G401 (cell line): Measurements from ENCODE around the gene FOSL1. TPM values are rescaled to one million over a fixed set of nuclear protein-coding genes. Genes with fewer than 3 reads are reported as not detected.

Source experiments
- DNase-seq: peaks from one replicate; pipeline ENCODE4 v3.0.0-alpha.2; 2015; ENCODE audit warnings: low spot score
- in situ Hi-C: cut with HindIII; loops from 2 replicates; pipeline ENCODE4 v1.10.0; 2016; ENCODE audit warnings: low sequenced_read_pairs, mixed read lengths
- total RNA-seq: library from RNA; depleted of rRNA; stranded (reverse); fragments of >200 nt; shearing (Covaris generic); gene quantifications from 2 replicates; pipeline ENCODE4 v1.2.3, GENCODE V29; 2014; rRNA removed

The FOSL1 gene
- total RNA-seq, 1 experiment from 2014 or later, result 30.8 TPM

- DNase-seq, result no peak
- in situ Hi-C loops, result no loop called here
Measured at GRCh38 chr11:65843811-65844210, 56.4 kb downstream of the FOSL1 start.

DNA sequence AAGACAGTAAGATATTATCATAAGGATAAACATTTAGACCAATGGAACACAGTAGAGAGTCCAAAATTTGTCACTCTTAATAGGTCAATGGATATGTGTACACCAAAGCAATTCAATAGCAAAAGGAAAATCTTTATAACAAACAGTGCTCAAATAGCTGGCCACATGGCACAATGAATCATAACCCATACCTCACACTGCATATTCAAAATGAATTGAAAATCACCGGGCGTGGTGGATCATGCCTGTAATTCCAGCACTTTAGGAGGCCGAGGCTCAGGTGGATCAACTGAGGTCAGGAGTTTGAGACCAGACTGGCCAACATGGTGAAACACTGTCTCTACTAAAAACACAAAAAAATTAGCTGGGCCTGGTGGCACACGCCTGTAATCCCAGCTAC, 58.0 kb downstream of the FOSL1 start:
- no peak for DNase-seq
- in situ Hi-C loops, result no loop called here

Other genes with a start within 250 kb of the FOSL1 start
- gene RELA, start 237.5 kb downstream of the FOSL1 start, total RNA-seq, result 29.7 and 38.0 TPM in 2 replicates
- 66.3 and 71.4 TPM in 2 replicates for gene KAT5, start 188.1 kb downstream of the FOSL1 start, total RNA-seq
- 86.2 and 132 TPM in 2 replicates for gene RNASEH2C, start 179.6 kb downstream of the FOSL1 start, total RNA-seq
- 15.7 and 20.6 TPM in 2 replicates for gene AP5B1, start 119.4 kb downstream of the FOSL1 start, total RNA-seq
- not detected in 2 replicates for gene OVOL1, start 113.3 kb downstream of the FOSL1 start, total RNA-seq
- gene SNX32, start 66.4 kb downstream of the FOSL1 start, total RNA-seq, result not detected in 2 replicates
- gene CFL1, start 42.2 kb downstream of the FOSL1 start, total RNA-seq, result 1,273 and 1,592 TPM in 2 replicates
- 61.8 and 70.4 TPM in 2 replicates for gene MUS81, start 40.0 kb downstream of the FOSL1 start, total RNA-seq
- gene EFEMP2, start 27.6 kb downstream of the FOSL1 start, total RNA-seq, result 35.8 and 38.2 TPM in 2 replicates
- not detected in 2 replicates for gene CTSW, start 20.6 kb downstream of the FOSL1 start, total RNA-seq
- 79.3 and 89.3 TPM in 2 replicates for gene FIBP, start 11.9 kb downstream of the FOSL1 start, total RNA-seq
- gene CCDC85B, start 9.7 kb downstream of the FOSL1 start, total RNA-seq, result 180 and 212 TPM in 2 replicates
- gene C11orf68, start 18.7 kb upstream of the FOSL1 start, total RNA-seq, result 14.2 and 17.2 TPM in 2 replicates
- gene DRAP1, start 19.0 kb upstream of the FOSL1 start, total RNA-seq, result 174 and 179 TPM in 2 replicates
- gene TSGA10IP, start 45.1 kb upstream of the FOSL1 start, total RNA-seq, result not detected in 2 replicates
- 49.0 and 73.1 TPM in 2 replicates for gene SART1, start 61.3 kb upstream of the FOSL1 start, total RNA-seq
- 15.6 and 29.9 TPM in 2 replicates for gene EIF1AD, start 101.8 kb upstream of the FOSL1 start, total RNA-seq
- gene BANF1, start 102.1 kb upstream of the FOSL1 start, total RNA-seq, result 291 and 355 TPM in 2 replicates
- not detected in 2 replicates for gene CST6, start 111.6 kb upstream of the FOSL1 start, total RNA-seq
- not detected in 2 replicates for gene CATSPER1, start 126.1 kb upstream of the FOSL1 start, total RNA-seq
- not detected in 2 replicates for gene GAL3ST3, start 148.8 kb upstream of the FOSL1 start, total RNA-seq
- gene SF3B2, start 152.0 kb upstream of the FOSL1 start, total RNA-seq, result 264 TPM in 2 replicates
- 10.5 and 23.2 TPM in 2 replicates for gene PACS1, start 169.9 kb upstream of the FOSL1 start, total RNA-seq